HG03571 (cell line): Measurements from ENCODE around the gene GFRA1.

Experiments used
- ATAC-seq: cut with Tn5 transposase; IDR thresholded peaks from one replicate; pipeline ENCODE4 v1.9.1; 2021; ENCODE audit not compliant: unreplicated experiment

Gene GFRA1

GRCh38 chr10:116109481-116109880, 163.5 kb downstream of the GFRA1 start:
- no peak for ATAC-seq

GRCh38 chr10:116108095-116108494, 164.9 kb downstream of the GFRA1 start:
- ATAC-seq, result no peak

- no peak for ATAC-seq
Measured at GRCh38 chr10:116106611-116107010, 166.4 kb downstream of the GFRA1 start.

GRCh38 chr10:116105264-116105663, 167.7 kb downstream of the GFRA1 start:
- no peak for ATAC-seq

GRCh38 chr10:116104210-116104932, 168.6 kb downstream of the GFRA1 start:
- no peak for ATAC-seq

- ATAC-seq, result no peak
Measured at GRCh38 chr10:116103668-116104067, 169.3 kb downstream of the GFRA1 start.

GRCh38 chr10:116101616-116102315, 171.2 kb downstream of the GFRA1 start:
- ATAC-seq, result no peak

- no peak for ATAC-seq
Measured at GRCh38 chr10:116100984-116101383, 172.0 kb downstream of the GFRA1 start.

GRCh38 chr10:116099023-116099420, 174.0 kb downstream of the GFRA1 start:
- no peak for ATAC-seq

- ATAC-seq, result no peak
Measured at GRCh38 chr10:116098411-116099022, 174.5 kb downstream of the GFRA1 start.

GRCh38 chr10:116097239-116097784, 175.7 kb downstream of the GFRA1 start:
- no peak for ATAC-seq

- no peak for ATAC-seq
Measured at GRCh38 chr10:116096526-116096925, 176.5 kb downstream of the GFRA1 start.

- ATAC-seq, result no peak
Measured at GRCh38 chr10:116094356-116094755, 178.7 kb downstream of the GFRA1 start.

- ATAC-seq, result no peak
Measured at GRCh38 chr10:116093031-116093430, 180.0 kb downstream of the GFRA1 start.

GRCh38 chr10:116088985-116089384, 184.0 kb downstream of the GFRA1 start:
- no peak for ATAC-seq

GRCh38 chr10:116085323-116085722, 187.7 kb downstream of the GFRA1 start:
- no peak for ATAC-seq

- ATAC-seq, result no peak
Measured at GRCh38 chr10:116084161-116084560, 188.8 kb downstream of the GFRA1 start.

- no peak for ATAC-seq
Measured at GRCh38 chr10:116083226-116083762, 189.7 kb downstream of the GFRA1 start.

- ATAC-seq, result no peak
Measured at GRCh38 chr10:116082762-116083161, 190.2 kb downstream of the GFRA1 start.

GRCh38 chr10:116082206-116082605, 190.8 kb downstream of the GFRA1 start:
- ATAC-seq, result no peak

- ATAC-seq, result no peak
Measured at GRCh38 chr10:116080553-116080952, 192.5 kb downstream of the GFRA1 start.

GRCh38 chr10:116079355-116079754, 193.7 kb downstream of the GFRA1 start:
- no peak for ATAC-seq
